A172 (cell line): ENCODE measurements around the gene NOC4L. TPM values are rescaled to one million over a fixed set of nuclear protein-coding genes. Genes with fewer than 3 reads are reported as not detected.

Experiments
- DNase-seq: peaks from one replicate; pipeline ENCODE4 v3.0.0-alpha.2; 2015; ENCODE audit warnings: low spot score
- total RNA-seq: library from RNA; depleted of rRNA; stranded (reverse); fragments of >200 nt; shearing (Covaris generic); gene quantifications from 2 replicates; pipeline ENCODE4 v1.2.3, GENCODE V29; 2014; rRNA removed

NOC4L gene
- total RNA-seq, 1 experiment from 2014 or later, result 23.2 TPM

GRCh38 chr12:132197581-132198354 lies 53.5 kb downstream of the NOC4L start:
- DNase-seq, result no peak

DNA sequence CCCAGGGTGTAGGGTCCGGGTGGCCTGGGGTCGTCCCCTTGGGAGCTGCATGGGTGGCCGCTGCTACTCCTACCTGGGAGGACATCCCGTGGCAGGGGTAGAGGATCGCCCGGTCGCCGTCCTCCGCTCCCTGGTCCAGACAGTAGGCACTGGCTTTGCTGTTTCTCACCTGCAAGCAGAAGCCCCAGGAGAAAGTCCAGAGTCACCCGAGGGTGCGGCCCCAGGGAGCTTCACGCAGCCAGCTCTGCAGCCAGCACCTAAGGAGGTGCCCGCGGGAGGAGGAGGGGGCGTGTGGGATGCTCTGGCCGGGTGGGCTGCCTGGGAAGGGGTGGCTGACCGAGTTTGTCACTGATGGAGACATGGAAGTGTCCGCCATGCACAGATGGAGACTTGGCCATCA lies 54.8 kb downstream of the NOC4L start:
- DNase-seq, result no peak

DNA sequence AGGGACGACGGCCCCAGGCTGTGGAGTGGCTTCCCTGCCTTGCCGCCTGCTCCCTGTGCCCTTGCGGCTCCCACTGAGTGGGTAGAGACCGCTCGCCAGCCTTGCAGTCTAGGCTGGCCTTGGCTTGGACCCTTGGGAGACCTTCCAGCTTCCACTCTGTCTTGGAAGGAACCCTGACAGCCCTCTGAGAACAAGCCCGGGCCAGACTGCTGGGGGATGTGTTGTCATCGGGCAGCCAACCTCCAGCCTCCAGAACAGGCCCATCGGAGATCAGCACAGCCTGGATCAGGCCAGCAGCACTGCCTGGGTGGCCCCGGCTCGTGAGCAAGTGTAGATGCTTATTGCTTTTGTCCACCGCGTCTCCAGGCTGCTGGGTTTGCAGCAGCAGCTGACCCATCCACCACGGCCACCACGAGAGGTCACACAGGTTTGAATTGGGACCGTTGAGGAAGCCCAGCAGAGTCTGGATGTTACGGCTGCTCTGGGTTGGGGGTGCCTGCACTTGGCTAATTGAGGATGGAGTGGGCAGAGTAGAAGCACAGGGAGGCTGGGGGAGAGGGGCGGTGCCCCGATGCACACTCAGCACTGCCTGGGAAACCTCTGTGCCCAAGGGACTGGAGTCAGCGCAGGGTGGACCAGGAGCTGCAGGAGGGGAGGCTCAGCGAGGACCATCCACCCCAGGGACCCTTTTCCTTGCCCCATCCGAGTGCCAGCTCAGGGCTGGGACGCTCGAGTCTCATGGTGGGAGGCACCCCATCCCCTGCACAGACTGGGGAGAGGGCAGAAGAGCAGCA lies 55.5 kb downstream of the NOC4L start:
- DNase-seq, result no peak

- no peak for DNase-seq
Measured at GRCh38 chr12:132200800-132201199, 56.5 kb downstream of the NOC4L start.

DNA sequence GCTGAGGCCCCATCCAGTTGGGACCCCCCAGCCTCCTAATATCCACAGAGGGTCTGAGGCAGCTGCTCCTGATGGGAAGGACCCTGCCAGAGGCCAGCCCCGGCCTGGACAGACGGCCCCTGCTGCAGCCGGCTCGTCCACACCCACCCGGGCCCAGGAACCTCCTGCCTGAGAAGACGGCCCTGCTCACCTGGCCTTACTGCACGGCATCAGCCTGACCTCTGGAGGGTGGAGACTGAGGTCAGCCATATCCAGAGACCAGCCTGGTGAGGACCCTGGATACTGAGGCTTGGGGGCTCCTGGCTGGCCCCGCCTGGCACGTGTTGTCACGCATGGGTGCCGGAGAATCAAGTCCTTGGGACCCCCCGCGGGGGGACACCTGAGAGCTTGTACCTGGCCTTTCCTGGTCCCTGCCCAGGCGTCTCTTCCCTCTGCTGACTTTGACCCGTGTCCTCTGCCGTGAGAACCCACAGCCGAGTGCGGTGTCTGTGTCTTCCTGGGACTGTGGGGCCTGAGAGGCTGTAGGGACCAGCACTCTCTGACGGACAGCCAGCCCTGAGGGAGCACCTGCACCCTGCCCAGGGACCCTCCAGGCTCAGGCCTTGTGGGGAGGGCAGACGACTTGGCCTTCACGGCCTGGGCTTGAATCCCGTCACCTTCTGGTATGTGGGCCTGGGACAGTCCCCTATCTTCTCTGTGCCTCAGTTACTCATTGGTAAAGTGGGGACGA lies 57.3 kb downstream of the NOC4L start:
- DNase-seq, result no peak

Other genes starting within 250 kb of the NOC4L start
- gene ULK1, start 249.8 kb upstream of the NOC4L start, total RNA-seq, result 6.9 and 8.0 TPM in 2 replicates
- 13.6 and 17.5 TPM in 2 replicates for gene PUS1, start 215.2 kb upstream of the NOC4L start, total RNA-seq
- gene EP400, start 194.5 kb upstream of the NOC4L start, total RNA-seq, result 6.6 and 6.8 TPM in 2 replicates
- gene DDX51, start 138 bp upstream of the NOC4L start, total RNA-seq, result 4.7 and 5.6 TPM in 2 replicates
- 2.4 and 11.5 TPM in 2 replicates for gene GALNT9, start 185.1 kb downstream of the NOC4L start, total RNA-seq